ENCODE data around the gene EEFSEC. TPM values are rescaled to one million over a fixed set of nuclear protein-coding genes. Genes with fewer than 3 reads are reported as not detected.
"Not testable (repeated sequence)": the region's sequence is repeated elsewhere in the genome, so short reads cannot be mapped to it uniquely, and the experiment has no call there.

The EEFSEC gene
- total RNA-seq, 1 donor from 2014 or later, result 23.4 TPM

- H3K4me3 Mint-ChIP-seq, result no peak overlapping the region
- no peaks in the 10 kb centered on the region for H3K9me3 Mint-ChIP-seq
- H3K27me3 Mint-ChIP-seq (ENCODE audit: low read depth), result peaks cover 57% of the 10 kb centered on the region
- H3K36me3 Mint-ChIP-seq (ENCODE audit: low read depth), result no peaks in the 10 kb centered on the region
- H3K27ac Mint-ChIP-seq (ENCODE audit: unreplicated experiment), result no peak overlapping the region
- no peaks in the 10 kb centered on the region for H3K4me1 Mint-ChIP-seq
- no peak for TF ChIP-seq CTCF (conservative IDR thresholded peaks at IDR 0.05)
- no peak for DNase-seq (ENCODE audit: low read depth, low spot score)
Measured at GRCh38 chr3:128146201-128146600, 7.1 kb upstream of the EEFSEC start.

- peaks cover 7% of the 10 kb centered on the region for H3K9me3 Mint-ChIP-seq
- peaks cover 10% of the 10 kb centered on the region for H3K4me1 Mint-ChIP-seq
- peaks cover 62% of the 10 kb centered on the region for H3K27me3 Mint-ChIP-seq (ENCODE audit: low read depth)
- no peak for TF ChIP-seq CTCF (conservative IDR thresholded peaks at IDR 0.05)
- DNase-seq (ENCODE audit: low read depth, low spot score), result no peak
- H3K4me3 Mint-ChIP-seq, result no peak overlapping the region
- H3K36me3 Mint-ChIP-seq (ENCODE audit: low read depth), result peaks cover 4% of the 10 kb centered on the region
- no peak overlapping the region for H3K27ac Mint-ChIP-seq (ENCODE audit: unreplicated experiment)
Measured at GRCh38 chr3:128149650-128150049, 3.6 kb upstream of the EEFSEC start.

GRCh38 chr3:128151758-128152274, 1.5 kb upstream of the EEFSEC start:
- H3K9me3 Mint-ChIP-seq, result peaks cover 7% of the 10 kb centered on the region
- H3K4me1 Mint-ChIP-seq, result peaks cover 10% of the 10 kb centered on the region
- TF ChIP-seq CTCF (conservative IDR thresholded peaks at IDR 0.05), result no peak
- peaks cover 13% of the 10 kb centered on the region for H3K36me3 Mint-ChIP-seq (ENCODE audit: low read depth)
- peaks cover 43% of the 10 kb centered on the region for H3K27me3 Mint-ChIP-seq (ENCODE audit: low read depth)
- H3K27ac Mint-ChIP-seq (ENCODE audit: unreplicated experiment), result no peak overlapping the region
- H3K4me3 Mint-ChIP-seq, result peak overlapping the region; percentile 71
- no peak for DNase-seq (ENCODE audit: low read depth, low spot score)

- DNase-seq (ENCODE audit: low read depth, low spot score), result no peak
- peaks cover 7% of the 10 kb centered on the region for H3K9me3 Mint-ChIP-seq
- peaks cover 19% of the 10 kb centered on the region for H3K36me3 Mint-ChIP-seq (ENCODE audit: low read depth)
- H3K27me3 Mint-ChIP-seq (ENCODE audit: low read depth), result peaks cover 37% of the 10 kb centered on the region
- peaks cover 10% of the 10 kb centered on the region for H3K4me1 Mint-ChIP-seq
- peak overlapping the region; percentile 92 for H3K27ac Mint-ChIP-seq (ENCODE audit: unreplicated experiment)
- no peak for TF ChIP-seq CTCF (conservative IDR thresholded peaks at IDR 0.05)
- peak overlapping the region; percentile 95 for H3K4me3 Mint-ChIP-seq
Measured at GRCh38 chr3:128152419-128153155, 694 bp upstream of the EEFSEC start.

GRCh38 chr3:128154354-128154753, 1.1 kb downstream of the EEFSEC start:
- not testable (repeated sequence) for H3K9me3 Mint-ChIP-seq; DNase-seq (ENCODE audit: low read depth, low spot score); H3K27ac Mint-ChIP-seq (ENCODE audit: unreplicated experiment)
- H3K36me3 Mint-ChIP-seq (ENCODE audit: low read depth), result peaks cover 31% of the 10 kb centered on the region
- peak overlapping the region; percentile 95 for H3K4me3 Mint-ChIP-seq
- H3K27me3 Mint-ChIP-seq (ENCODE audit: low read depth), result peaks cover 22% of the 10 kb centered on the region
- H3K4me1 Mint-ChIP-seq, result peaks cover 10% of the 10 kb centered on the region
